ENCODE data around the gene NXF1.
A peak's percentile ranks its signal among the peaks of the same experiment; 100 is the strongest.
"Not testable (repeated sequence)": the region's sequence is repeated elsewhere in the genome, so short reads cannot be mapped to it uniquely, and the experiment has no call there.

The NXF1 gene

GRCh38 chr11:62850911-62851806 lies 45.9 kb upstream of the NXF1 start:
- no peak for DNase-seq (ENCODE audit: low spot score)
- in situ Hi-C loops (cut with MboI; ENCODE audit: low sequenced_read_pairs, unreplicated experiment): loop anchor here (25.0 kb wide), 1 partner anchor 464 kb away; no protein-coding TSS in a partner anchor
- TF ChIP-seq, protein P1, sequence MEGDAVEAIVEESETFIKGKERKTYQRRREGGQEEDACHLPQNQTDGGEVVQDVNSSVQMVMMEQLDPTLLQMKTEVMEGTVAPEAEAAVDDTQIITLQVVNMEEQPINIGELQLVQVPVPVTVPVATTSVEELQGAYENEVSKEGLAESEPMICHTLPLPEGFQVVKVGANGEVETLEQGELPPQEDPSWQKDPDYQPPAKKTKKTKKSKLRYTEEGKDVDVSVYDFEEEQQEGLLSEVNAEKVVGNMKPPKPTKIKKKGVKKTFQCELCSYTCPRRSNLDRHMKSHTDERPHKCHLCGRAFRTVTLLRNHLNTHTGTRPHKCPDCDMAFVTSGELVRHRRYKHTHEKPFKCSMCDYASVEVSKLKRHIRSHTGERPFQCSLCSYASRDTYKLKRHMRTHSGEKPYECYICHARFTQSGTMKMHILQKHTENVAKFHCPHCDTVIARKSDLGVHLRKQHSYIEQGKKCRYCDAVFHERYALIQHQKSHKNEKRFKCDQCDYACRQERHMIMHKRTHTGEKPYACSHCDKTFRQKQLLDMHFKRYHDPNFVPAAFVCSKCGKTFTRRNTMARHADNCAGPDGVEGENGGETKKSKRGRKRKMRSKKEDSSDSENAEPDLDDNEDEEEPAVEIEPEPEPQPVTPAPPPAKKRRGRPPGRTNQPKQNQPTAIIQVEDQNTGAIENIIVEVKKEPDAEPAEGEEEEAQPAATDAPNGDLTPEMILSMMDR (IDR thresholded peaks at IDR 0.05; ENCODE audit: borderline replicate concordance, control extremely low read depth, extremely low read depth, insufficient read depth, missing control alignments): no peak

DNA sequence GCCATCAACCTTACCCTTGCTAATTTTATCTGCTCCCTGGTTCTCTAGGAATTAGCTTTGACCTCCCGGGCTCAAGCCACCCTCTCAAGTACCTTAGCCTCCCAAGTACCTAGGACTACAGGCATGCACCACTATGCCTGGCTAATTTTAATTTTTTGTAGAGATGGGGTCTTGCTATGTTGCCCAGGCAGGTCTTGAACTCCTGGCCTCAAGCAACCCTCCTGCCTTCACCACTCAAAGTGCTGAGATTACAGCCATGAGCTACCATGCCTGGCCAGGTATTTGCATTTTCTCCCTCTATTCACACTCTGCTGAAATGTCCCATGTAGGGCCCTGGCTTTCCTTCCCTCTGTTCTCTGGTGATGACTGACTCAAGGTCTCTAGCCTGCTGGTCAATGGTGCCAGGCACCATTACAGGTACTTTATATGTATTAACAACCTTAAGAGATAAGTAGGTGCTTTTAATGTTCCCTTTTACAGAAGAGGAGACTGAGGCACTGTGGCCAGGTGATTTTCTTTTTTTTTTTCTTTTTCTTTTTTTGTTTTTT lies 42.6 kb upstream of the NXF1 start:
- TF ChIP-seq, protein P1 (IDR thresholded peaks at IDR 0.05; ENCODE audit: borderline replicate concordance, control extremely low read depth, extremely low read depth, insufficient read depth, missing control alignments): no peak
- DNase-seq (ENCODE audit: low spot score): no peak
- in situ Hi-C loops (cut with MboI; ENCODE audit: low sequenced_read_pairs, unreplicated experiment): no loop called here

DNA sequence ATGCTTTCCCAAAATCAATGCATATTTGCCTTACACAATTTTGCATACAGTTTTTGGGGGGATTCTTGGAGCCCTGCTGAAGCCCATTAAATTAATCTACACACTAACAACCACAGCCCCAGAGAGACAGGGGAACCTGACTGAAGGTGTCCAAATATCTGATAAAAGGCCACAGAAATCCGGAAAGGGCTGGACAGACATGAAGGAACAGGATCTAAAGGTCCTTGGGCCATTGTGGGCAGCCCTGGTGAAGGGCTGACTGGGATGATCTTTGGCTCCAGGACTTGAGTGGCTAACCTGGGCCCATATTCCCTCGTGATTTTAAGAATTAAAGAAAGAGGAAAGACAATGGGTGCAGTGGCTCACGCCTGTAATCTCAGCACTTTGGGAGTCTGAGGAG lies 40.9 kb upstream of the NXF1 start:
- TF ChIP-seq, protein P1 (IDR thresholded peaks at IDR 0.05; ENCODE audit: borderline replicate concordance, control extremely low read depth, extremely low read depth, insufficient read depth, missing control alignments): no peak
- in situ Hi-C loops (cut with MboI; ENCODE audit: low sequenced_read_pairs, unreplicated experiment): no loop called here
- no peak for DNase-seq (ENCODE audit: low spot score)

GRCh38 chr11:62844154-62844553 lies 38.9 kb upstream of the NXF1 start:
- no peak for DNase-seq (ENCODE audit: low spot score)
- in situ Hi-C loops (cut with MboI; ENCODE audit: low sequenced_read_pairs, unreplicated experiment): no loop called here
- TF ChIP-seq, protein P1 (IDR thresholded peaks at IDR 0.05; ENCODE audit: borderline replicate concordance, control extremely low read depth, extremely low read depth, insufficient read depth, missing control alignments): no peak

GRCh38 chr11:62843466-62843865 lies 38.2 kb upstream of the NXF1 start:
- TF ChIP-seq, protein P1 (IDR thresholded peaks at IDR 0.05; ENCODE audit: borderline replicate concordance, control extremely low read depth, extremely low read depth, insufficient read depth, missing control alignments): no peak
- in situ Hi-C loops (cut with MboI; ENCODE audit: low sequenced_read_pairs, unreplicated experiment): no loop called here
- no peak for DNase-seq (ENCODE audit: low spot score)

- in situ Hi-C loops (cut with MboI; ENCODE audit: low sequenced_read_pairs, unreplicated experiment): not testable (repeated sequence)
Measured at GRCh38 chr11:62842891-62843290, 37.7 kb upstream of the NXF1 start.

GRCh38 chr11:62842171-62842741 lies 37.0 kb upstream of the NXF1 start:
- peak; percentile 52 for DNase-seq (ENCODE audit: low spot score)
- in situ Hi-C loops (cut with MboI; ENCODE audit: low sequenced_read_pairs, unreplicated experiment): no loop called here
- TF ChIP-seq, protein P1 (IDR thresholded peaks at IDR 0.05; ENCODE audit: borderline replicate concordance, control extremely low read depth, extremely low read depth, insufficient read depth, missing control alignments): no peak

More at GRCh38 chr11:62842891-62843290, 37.7 kb upstream of the NXF1 start:
- DNase-seq (ENCODE audit: low spot score): not testable (repeated sequence)

Data from GM13976 (cell line).